ENCODE measurements around the gene STAT5B. TPM values are rescaled to one million over a fixed set of nuclear protein-coding genes. Genes with fewer than 3 reads are reported as not detected.
A peak's percentile ranks its signal among the peaks of the same experiment; 100 is the strongest.

The STAT5B gene
- total RNA-seq, 1 donor from 2014 or later = 46.8 TPM

DNA sequence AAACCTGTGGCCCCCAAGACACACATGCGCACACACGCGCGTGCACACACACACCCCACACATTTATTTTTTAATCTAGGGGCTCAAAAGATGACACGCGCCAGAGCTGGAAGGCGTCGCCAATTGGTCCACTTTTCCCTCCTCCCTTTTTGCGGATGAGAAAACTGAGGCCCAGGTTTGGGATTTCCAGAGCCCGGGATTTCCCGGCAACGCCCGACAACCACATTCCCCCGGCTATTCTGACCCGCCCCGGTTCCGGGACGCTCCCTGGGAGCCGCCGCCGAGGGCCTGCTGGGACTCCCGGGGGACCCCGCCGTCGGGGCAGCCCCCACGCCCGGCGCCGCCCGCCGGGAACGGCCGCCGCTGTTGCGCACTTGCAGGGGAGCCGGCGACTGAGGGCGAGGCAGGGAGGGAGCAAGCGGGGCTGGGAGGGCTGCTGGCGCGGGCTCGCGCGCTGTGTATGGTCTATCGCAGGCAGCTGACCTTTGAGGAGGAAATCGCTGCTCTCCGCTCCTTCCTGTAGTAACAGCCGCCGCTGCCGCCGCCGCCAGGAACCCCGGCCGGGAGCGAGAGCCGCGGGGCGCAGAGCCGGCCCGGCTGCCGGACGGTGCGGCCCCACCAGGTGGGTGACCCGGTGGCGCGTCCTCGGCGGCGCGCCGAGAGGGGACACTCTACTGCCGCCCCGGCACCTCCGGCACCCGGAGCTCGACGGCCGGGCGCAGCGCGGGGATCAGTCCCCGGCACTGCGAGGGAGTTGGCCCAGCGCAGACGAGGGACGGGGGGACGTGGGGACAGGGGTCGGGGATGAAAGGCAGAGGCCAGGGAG lies 12.0 kb upstream of the STAT5B start, which contains the start of gene STAT5A:
Gene STAT5A (plus strand): TSS at position 522 of the 826 bp plus-strand sequence. CDS start 914 bp downstream, outside the sequence.
- Mint-ChIP-seq H3K4me3 (ENCODE audit: low read depth) (peak within 1 kb of the TSS; percentile 53), H3K36me3 (ENCODE audit: insufficient read depth) (no peaks in the 10 kb centered on the region), H3K9me3 (ENCODE audit: low read depth) (no peaks in the 10 kb centered on the region), H3K27me3 (peaks cover 49% of the 10 kb centered on the region), H3K27ac (no peak within 1 kb of the TSS), H3K4me1 (ENCODE audit: low read depth) (peaks cover 1% of the 10 kb centered on the region)
- peak; percentile 44 for DNase-seq (ENCODE audit: low spot score, unreplicated experiment)
- TF ChIP-seq, protein P1, sequence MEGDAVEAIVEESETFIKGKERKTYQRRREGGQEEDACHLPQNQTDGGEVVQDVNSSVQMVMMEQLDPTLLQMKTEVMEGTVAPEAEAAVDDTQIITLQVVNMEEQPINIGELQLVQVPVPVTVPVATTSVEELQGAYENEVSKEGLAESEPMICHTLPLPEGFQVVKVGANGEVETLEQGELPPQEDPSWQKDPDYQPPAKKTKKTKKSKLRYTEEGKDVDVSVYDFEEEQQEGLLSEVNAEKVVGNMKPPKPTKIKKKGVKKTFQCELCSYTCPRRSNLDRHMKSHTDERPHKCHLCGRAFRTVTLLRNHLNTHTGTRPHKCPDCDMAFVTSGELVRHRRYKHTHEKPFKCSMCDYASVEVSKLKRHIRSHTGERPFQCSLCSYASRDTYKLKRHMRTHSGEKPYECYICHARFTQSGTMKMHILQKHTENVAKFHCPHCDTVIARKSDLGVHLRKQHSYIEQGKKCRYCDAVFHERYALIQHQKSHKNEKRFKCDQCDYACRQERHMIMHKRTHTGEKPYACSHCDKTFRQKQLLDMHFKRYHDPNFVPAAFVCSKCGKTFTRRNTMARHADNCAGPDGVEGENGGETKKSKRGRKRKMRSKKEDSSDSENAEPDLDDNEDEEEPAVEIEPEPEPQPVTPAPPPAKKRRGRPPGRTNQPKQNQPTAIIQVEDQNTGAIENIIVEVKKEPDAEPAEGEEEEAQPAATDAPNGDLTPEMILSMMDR (IDR thresholded peaks at IDR 0.05; ENCODE audit: unreplicated experiment) = no peak

DNA sequence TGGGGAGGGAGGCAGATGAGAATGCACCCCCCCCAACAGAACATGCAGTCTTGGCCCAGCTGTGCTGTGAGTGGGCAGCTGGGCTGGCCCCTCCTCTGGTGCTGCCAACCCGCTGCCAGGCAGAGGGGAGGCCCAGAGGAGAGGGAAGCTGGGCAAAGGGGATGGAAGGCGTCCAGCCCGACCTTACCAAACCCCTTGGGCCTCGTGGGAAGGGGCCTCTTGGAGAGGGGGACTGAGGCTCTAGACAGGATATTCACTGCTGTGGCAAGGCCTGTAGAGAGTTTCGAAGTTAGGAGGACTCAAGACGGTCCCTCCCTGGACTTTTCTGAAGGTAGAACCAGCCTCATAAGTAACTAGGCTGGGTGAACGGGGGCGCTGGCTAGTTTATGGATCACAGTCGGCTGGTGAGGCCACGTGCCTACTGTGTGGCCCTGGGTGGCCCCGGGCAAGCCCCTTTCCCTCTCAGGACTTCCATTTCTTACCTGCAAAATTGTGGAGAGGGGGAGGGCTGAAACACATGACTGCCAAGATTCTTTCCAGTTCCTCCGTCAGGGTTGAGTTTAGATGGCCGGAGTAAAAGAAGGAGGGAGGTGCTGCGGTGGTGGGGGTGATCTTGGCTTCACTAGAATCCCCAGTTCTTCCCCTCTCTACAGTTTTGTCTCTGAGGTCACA lies 11.2 kb upstream of the STAT5B start:
- Mint-ChIP-seq H3K27ac (no peak overlapping the region), H3K27me3 (peaks cover 54% of the 10 kb centered on the region), H3K9me3 (ENCODE audit: low read depth) (no peaks in the 10 kb centered on the region), H3K36me3 (ENCODE audit: insufficient read depth) (no peaks in the 10 kb centered on the region), H3K4me3 (ENCODE audit: low read depth) (peak overlapping the region; percentile 53), H3K4me1 (ENCODE audit: low read depth) (peaks cover 1% of the 10 kb centered on the region)
- TF ChIP-seq, protein P1 (IDR thresholded peaks at IDR 0.05; ENCODE audit: unreplicated experiment) = no peak
- no peak for DNase-seq (ENCODE audit: low spot score, unreplicated experiment)

DNA sequence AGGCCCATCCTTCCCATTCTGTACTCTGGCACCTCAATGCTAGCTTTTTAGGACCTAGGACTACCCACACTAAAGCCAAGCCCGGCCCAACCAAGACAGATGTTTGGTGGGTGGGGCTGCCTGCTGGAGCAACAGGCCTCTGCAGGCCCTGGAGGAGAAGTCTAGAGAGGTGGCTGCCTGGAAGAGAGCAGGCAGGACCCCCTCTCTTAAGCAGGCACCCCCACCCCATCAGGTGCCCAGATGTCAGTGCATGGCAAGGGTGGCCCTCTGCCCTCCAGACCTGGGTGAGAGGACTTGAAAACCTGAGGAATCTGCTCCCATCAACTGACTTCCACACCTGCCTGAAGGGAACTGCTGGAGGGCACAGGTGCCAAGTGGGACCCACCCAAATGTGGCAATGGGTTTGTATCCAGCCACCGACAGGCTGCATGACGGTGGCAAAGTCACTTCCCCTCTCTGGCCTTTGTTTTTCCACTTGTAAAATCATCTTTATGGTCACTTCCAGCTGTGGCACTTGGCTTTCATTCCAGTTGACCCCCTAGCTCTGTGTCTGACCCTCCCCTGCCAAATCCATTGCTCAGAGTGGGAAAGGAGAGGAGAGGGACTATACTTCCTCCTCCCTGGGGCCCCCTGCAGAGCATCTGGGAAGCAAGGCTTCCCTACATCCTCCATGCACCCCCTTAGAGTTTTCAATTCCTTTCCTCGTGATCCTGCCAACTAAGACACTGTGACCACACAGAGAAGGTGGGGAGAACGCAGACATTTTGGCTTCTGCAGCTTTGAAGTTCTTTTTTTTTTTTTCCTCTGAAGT lies 10.4 kb upstream of the STAT5B start:
- Mint-ChIP-seq H3K36me3 (ENCODE audit: insufficient read depth) (no peaks in the 10 kb centered on the region), H3K27ac (no peak overlapping the region), H3K4me3 (ENCODE audit: low read depth) (peak overlapping the region; percentile 53), H3K4me1 (ENCODE audit: low read depth) (peaks cover 1% of the 10 kb centered on the region), H3K9me3 (ENCODE audit: low read depth) (no peaks in the 10 kb centered on the region), H3K27me3 (peaks cover 50% of the 10 kb centered on the region)
- TF ChIP-seq, protein P1 (IDR thresholded peaks at IDR 0.05; ENCODE audit: unreplicated experiment) = no peak
- no peak for DNase-seq (ENCODE audit: low spot score, unreplicated experiment)

DNA sequence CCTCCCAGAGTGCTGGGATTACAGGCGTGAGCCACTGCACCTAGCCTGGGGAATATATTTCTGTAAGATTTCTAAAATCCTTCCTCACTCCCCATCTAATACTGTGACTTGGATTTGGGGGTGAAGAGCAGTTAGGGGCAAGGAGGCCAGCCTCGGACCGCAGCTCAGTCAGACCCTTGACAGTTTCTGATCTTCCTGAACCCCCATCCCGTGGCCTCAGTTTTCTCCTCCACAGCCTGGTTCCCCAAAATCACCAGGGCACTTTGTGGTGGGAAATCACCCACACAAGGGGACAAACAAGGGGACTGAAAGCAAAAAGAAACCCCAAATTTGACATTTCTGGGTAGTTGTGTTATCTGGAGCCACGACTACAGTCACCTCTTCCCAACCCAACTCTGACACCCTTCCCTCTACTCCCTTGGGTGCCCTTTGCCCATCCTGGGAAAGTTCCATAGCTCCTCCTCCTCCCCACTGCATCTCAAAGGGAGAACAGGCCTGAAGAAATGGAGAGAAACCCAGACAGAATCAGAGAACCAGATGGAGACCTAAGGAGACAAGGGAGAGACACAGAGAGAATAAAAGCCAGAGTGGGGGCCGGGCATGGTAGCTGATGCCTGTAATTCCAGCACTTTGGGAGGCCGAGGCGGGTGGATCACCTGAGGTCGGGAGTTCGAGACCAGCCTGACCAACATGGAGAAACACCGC lies 9.3 kb upstream of the STAT5B start:
- TF ChIP-seq, protein P1 (IDR thresholded peaks at IDR 0.05; ENCODE audit: unreplicated experiment) = no peak
- H3K4me1 Mint-ChIP-seq (ENCODE audit: low read depth) = peaks cover 1% of the 10 kb centered on the region
- H3K9me3 Mint-ChIP-seq (ENCODE audit: low read depth) = no peaks in the 10 kb centered on the region
- no peak for DNase-seq (ENCODE audit: low spot score, unreplicated experiment)
- H3K4me3 Mint-ChIP-seq (ENCODE audit: low read depth) = no peak overlapping the region
- no peaks in the 10 kb centered on the region for H3K36me3 Mint-ChIP-seq (ENCODE audit: insufficient read depth)
- no peak overlapping the region for H3K27ac Mint-ChIP-seq
- peaks cover 41% of the 10 kb centered on the region for H3K27me3 Mint-ChIP-seq

Data from progenitor cell of endocrine pancreas (in vitro differentiated cells).